ENCODE results near the gene TRDN.
"Not testable (repeated sequence)": the region's sequence is repeated elsewhere in the genome, so short reads cannot be mapped to it uniquely, and the experiment has no call there.

TRDN gene

DNA sequence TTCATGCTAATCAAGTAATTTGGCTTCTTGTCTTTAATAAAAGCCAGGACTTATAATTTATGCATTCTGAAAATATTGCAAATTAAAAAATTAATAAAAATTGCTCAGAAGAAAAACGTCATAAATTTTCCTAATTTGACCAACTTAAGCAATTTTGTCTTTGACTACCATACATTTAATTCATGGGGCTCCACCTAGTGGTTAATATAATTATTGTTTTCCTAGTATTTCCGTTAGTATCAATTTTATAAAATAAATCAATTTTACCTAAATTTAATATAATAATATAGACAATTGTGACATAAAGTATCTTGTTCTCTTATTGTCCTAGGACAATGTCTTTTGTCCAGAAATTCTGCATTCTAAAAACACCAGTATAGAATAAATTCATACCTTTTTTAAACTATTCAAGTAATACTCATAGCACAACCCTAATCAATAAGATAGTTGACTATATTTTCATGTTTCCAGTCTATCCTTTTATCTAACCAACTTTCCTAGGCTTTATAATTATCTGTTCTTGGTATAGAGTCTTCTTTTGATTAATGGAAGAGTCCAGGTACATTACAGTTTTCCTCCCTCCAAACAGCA is 319.9 kb downstream of the TRDN start:
- in situ Hi-C loops (cut with MboI; ENCODE audit: low sequenced_read_pairs) = no loop called here

DNA sequence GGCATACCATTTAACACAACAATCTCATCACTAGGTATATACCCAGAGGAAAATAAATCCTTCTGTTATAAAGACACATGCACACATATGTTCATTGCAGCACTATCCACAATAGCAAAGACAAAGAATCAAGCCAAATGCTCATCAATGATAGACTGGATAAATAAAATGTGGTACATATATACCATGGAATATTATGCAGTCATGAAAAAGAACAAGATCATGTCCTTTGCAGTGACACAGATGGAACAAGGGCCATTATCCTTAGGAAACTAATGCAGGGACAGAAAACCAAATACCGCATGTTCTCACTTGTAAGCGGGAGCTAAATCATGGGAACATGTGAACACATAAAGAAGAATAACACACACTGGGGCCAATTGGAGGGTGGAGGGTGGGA is 322.3 kb downstream of the TRDN start:
- in situ Hi-C loops (cut with MboI; ENCODE audit: low sequenced_read_pairs) = not testable (repeated sequence)

DNA sequence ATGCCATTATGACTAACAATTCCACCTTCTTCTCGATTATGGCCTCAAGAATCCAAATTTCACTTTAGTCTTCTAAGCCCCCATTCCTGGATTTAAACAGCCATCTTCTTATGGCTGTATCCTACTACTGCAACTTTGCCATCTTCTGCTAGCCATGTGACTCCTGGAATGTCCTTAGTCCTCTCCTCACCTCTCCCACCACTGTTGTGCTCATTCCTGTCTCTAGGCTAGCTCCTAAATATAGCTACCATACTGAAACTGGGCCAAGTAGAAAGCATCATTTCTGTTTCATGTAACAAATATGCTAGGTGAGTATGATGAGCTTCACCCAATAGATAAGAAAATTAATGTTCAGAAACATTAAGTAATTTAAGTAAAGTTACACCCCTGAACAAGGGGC is 327.6 kb downstream of the TRDN start:
- in situ Hi-C loops (cut with MboI; ENCODE audit: low sequenced_read_pairs) = no loop called here

DNA sequence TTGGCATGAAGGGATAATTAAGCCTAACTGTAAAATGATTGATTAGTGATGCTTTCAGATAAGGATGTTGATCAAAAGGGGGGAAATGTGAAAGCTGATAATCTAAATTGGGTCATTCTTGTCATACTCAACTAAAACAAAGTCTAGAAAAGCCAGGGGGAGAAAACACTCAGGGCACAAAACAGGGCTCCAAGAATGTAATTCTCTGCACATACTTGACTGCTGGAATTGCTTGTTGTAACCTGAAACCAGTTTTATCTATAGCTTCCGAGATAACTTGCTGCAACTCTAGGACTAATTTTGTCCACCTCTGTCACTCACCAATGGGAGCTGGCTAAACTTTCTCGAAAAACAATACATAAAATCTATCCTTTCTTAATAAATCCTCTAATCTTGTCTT is 330.4 kb downstream of the TRDN start:
- in situ Hi-C loops (cut with MboI; ENCODE audit: low sequenced_read_pairs) = no loop called here

DNA sequence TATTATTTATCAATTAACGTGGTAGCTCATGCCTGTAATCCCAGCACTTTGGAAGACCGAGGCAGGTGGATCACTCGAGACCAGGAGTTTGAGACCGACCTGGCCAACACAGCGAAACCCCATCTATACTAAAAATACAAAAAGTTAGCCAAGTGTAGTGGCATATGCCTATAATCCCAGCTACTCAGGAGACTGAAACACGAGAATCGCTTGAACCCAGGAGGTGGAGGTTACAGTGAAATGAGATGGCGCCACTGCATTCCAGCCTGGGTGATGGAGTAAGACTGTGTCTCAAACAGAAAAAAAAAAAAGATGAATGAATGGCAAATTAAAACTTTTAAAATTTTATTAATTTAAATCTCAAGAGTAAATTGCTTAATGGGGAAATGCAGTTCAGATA is 341.1 kb downstream of the TRDN start:
- in situ Hi-C loops (cut with MboI; ENCODE audit: low sequenced_read_pairs) = no loop called here

DNA sequence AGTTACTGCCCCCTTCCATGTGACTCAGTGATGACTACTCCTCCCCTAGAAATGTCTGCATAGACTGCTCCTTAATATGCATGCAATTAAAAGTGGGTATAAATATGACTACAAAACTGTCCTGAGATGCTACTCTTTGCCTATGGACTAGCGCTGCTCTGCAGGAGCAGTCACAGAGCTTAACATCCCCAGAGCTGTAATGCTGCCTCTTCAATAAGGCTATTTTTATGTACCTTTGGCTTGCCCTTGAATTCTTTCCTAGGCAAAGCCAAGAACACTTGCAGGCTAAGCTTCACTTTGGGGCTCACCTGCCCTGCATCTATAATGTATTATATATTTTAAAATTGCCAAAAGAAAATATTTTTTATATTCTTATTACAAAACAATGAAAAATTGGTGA is 341.6 kb downstream of the TRDN start:
- in situ Hi-C loops (cut with MboI; ENCODE audit: low sequenced_read_pairs) = no loop called here

DNA sequence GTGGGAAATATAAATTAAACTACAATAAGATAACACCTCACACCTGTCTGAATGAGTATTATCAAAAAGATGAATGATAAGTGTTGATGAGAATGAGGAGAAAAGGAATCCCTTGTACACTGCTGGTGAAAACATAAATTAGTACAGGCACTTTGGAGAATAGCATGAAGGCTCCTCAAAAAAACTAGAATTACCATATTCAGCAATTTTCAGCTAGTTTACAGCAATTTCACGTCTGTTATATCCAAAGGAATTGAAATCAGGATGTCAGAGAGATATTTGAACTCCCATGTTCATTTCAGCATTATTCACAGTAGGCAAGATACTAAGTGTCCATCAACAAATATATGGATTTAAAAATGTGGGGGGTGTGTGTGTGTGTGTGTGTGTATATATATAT is 348.1 kb downstream of the TRDN start:
- in situ Hi-C loops (cut with MboI; ENCODE audit: low sequenced_read_pairs) = no loop called here

DNA sequence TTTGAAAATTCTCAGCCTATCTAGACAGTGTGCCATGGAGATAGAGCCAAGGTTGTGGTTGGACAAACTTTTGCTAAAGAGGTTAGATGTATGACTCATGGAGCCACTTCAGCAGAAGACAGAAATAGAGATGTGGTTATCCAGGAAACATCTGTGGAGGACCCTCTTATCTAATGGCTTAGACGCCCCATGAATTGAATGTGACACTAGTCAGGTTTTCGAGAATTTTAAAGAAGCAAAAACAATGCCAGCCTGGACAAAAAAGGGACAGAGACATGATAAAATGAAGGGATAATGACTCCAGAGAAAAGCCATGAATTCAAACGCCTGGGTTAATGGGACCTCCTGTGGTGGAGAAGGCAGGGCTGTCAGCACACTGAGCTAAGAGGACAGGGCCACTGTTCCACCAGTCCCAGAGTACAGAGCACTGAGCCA is 360.2 kb downstream of the TRDN start:
- in situ Hi-C loops (cut with MboI; ENCODE audit: low sequenced_read_pairs) = no loop called here

DNA sequence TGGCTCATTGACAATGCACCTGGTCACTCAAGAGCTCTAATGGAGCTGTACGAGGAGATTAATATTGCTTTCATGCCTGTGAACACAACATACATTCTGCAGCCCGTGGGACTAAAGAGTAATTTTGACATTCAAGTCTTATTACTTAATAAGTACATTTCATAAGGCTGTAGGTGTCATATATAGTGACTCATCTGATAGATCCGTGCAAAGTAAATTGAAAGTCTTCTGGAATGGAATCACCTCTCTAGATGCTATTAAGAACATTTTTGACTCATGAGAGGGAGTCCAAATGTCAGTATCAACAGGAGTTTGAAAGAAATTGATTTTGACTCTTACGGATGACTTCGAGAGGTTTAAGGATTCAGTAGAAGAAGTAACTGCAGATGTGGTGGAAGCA is 372.8 kb downstream of the TRDN start:
- in situ Hi-C loops (cut with MboI; ENCODE audit: low sequenced_read_pairs) = no loop called here

DNA sequence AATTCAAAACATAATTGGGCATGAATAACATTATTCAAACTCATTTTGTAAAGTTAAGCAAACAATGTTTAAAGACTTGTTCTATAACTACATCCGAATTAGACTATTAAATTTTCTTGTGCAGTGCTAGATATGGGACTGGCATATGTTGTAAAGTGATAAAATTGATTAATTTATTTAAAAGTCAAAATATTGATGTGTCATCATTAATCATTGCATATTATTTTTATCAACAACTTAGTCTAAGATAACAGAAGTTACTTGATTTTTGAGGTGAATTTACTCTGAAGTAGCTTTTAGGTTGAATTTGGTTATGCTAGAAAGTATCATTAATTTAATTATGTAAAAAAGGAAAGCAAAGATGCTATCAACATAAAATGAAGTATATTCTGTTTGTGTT is 396.1 kb downstream of the TRDN start:
- in situ Hi-C loops (cut with MboI; ENCODE audit: low sequenced_read_pairs) = no loop called here

DNA sequence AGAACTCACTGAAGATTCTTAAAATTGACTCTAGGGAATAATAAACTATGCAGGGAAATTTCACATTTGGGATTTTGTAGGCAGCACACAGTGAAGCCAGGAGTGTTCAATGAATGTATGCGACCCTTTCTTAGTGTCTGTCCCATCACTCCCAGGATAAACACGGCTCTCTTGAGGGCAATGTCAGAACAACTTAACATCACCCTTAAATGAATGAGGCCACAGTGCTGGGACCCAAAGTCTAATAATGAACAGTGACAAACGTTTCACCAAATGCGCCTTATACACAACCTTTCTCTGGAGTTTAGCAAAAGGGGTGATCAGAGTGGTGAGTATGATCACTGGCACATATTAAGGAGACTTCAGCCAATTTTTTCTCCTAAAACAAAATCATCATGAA is 403.4 kb downstream of the TRDN start:
- in situ Hi-C loops (cut with MboI; ENCODE audit: low sequenced_read_pairs) = no loop called here

DNA sequence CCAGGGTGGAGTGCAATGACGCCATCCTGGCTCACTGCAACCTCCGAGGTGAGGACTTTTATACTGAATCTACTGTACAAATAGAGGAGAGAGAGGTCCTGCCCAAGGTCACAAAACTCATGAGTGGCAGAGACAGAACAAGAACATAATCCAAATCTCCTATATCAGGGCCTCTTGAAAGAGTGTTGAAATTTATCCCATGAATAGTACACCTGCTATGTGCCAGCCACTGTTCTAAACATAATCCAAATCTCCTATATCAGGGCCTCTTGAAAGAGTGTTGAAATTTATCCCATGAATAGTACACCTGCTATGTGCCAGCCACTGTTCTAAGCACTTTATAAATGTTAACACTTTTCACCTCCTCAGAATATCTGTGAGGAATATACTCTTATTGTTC is 409.0 kb downstream of the TRDN start:
- in situ Hi-C loops (cut with MboI; ENCODE audit: low sequenced_read_pairs) = not testable (repeated sequence)

DNA sequence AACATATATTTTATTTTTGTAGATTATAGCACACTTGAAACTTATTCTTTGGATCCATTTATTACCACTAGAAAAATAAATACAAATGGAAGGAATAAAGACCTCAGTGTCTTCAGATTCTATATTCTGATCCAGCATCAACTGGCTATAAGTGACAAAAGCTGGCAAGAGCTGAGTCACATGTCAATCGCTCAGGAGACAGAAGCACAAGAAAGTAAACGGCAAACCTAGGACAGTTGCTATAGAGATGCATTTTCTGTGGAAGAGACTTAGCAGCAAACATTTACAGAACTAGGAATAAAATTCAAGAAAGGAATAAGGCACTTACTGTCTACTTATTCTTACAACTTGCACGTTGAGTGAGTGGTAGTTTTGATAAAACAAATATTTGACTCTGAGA is 410.4 kb downstream of the TRDN start:
- in situ Hi-C loops (cut with MboI; ENCODE audit: low sequenced_read_pairs) = no loop called here

DNA sequence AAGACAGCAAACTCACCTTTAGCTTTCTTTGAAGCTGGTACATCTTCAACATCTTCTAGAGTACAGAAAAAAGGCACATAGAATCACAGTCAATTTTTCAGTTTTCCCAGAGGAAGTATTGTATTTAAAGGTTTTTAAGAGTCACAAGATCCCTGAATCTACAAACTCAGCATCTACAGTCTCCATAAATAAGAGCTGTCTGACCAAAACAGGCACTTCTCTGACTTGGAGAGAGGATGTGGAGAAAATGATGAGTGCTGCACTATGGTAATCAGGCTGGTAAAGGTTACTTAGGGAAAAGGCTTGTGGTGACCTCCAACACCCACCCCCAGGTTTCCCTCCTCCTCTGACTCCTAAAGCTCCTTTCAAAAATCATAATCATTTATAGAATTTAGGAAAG is 412.7 kb downstream of the TRDN start:
- in situ Hi-C loops (cut with MboI; ENCODE audit: low sequenced_read_pairs) = no loop called here

DNA sequence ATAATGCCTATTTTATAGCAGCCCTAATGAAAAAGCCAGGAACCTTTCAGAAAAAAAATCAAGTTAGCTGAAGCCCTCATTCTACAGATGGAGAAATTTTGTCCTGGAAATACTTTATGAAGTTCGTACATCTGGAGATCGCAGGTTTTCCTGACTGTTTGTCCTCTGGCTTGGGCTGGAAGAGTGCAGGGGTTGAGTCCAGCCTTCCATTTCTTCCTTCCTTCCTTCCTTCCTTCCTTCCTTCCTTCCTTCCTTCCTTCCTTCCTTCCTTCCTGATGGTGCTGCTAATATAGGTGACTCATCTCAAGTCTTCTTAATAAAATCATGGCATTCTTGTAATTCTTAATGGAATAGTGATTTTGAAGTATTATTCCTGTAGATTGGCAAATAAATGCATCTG is 413.3 kb downstream of the TRDN start:
- in situ Hi-C loops (cut with MboI; ENCODE audit: low sequenced_read_pairs) = no loop called here

DNA sequence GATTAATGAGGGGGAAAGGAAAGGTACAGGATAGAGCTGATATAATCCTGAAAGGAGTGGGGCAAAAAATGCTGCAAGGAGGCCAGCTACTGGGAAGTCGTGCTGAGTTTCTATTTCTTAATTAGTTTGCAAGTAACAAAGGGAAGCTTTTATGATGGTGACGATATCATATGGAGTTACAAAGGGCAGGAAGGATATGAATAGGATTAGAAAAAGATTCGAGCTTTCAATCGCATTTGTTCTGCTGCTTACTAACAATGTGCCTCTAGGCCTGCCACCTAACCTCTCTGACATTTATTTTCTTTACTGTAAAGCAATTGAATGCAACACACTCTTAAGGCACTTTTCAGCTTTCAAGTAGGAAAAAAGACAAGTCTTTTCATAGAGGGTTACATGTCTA is 421.5 kb downstream of the TRDN start:
- in situ Hi-C loops (cut with MboI; ENCODE audit: low sequenced_read_pairs) = no loop called here

DNA sequence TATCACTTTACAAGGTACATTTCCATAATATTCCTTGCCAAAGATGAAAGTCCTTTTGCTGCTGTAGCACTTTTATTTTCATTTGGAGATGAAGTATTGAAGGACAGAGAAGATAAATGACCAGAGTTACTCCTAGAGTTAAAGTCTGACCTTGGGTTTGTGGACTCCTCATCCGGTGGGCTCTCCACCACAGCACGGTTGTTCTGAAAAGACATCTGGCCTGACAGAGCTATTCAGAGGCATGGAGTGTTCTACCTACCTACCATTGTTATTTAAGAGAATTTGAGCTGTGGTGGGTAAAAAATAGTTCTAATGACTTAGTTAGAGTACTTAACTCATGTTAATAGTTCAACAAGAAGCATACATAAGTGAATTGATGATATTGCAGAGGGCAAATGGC is 422.3 kb downstream of the TRDN start:
- in situ Hi-C loops (cut with MboI; ENCODE audit: low sequenced_read_pairs) = no loop called here

DNA sequence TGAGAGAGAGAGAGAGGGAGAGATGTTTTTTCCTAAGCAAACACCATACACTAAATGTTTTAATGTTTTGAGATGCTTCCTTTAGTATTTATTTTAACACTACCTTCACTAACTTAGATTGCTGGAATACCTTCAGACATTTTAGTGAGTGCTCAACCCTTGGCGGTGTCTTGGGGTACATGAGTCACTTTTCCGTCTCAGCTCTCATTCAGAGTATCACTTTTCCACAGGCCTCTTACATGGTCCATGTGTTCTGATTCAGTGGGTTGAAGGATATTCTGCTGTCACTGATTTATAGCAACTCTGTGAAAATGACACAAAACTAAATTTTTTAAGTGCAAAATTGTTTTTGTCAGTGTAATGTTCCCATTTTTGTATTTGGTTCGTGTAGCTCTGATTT is 422.8 kb downstream of the TRDN start:
- in situ Hi-C loops (cut with MboI; ENCODE audit: low sequenced_read_pairs) = no loop called here

DNA sequence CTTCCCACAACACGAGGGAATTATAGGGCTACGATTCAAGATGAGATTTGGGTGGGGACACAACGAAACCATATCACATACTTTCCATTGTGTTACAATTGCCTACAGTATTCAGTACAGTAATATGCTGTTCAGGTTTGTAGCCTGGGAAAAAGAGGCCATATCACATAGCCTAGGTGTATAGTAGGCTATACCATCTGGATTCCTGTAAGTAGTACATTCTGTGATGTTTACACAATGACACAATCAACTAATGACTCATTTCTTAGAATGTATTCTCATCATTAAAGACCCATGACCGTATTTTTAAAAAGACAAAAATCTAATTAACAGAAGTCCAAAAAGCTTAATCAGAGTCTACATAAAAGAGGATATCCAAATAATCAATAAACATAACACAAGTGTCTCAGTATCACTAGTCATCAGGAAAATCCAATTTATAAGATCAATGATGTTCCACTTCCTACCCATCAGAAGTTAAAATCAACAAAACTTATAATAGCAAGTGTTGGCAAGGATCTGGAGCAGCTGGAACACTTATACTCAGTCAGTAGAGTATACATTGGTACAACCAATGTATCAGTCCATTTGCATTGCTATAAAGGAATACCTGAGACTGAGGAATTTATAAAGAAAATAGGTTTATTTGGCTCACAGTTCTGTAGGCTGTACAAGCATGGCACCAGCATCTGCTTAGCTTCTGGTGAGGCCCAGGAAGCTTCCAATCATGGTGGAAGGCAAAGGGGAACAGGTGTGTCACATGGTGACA is 424.8 kb downstream of the TRDN start:
- in situ Hi-C loops (cut with MboI; ENCODE audit: low sequenced_read_pairs) = no loop called here

DNA sequence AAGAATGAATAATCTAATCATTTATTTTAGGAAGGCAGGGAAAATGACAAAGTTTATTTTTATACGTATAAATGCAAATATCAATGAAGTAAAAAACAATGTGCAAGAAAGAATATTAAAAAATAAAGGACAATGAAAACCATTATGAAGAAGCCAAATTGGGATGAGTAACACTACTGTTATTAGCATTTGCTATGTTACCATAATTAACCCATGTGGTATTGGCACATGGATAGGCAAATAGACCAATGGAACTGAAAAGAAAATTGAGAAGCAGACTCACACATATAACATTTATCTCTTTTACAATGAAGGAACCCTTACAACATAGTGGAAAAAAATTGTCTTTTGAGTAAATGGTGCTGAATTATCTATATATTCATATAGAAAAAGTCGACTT is 426.1 kb downstream of the TRDN start:
- in situ Hi-C loops (cut with MboI; ENCODE audit: low sequenced_read_pairs) = no loop called here

DNA sequence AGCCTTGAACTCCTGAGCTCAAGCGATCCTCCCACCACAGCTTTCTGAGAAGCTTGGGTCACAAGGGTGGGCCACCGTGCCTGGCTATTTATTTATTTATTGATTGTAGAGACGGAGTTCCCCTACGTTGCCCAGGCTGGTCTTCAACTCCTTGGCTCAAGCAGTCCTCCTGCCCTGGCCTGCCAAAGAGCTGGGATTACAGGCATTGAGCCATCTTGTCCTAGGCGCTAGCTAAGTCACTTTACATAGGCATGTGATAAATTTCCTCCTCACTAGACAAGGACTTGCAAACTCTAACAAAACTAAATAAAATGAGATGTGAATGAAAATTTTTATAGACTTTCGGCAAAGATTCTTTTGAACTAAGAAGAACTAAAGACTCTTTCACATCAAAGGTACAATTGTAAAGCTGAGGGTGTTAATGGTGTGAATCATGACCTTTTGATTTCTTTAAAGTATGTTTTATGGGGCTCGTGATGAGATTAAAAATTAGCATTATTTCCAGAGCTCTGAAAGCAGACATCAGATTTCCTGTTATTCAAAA is 428.7 kb downstream of the TRDN start:
- in situ Hi-C loops (cut with MboI; ENCODE audit: low sequenced_read_pairs) = no loop called here

DNA sequence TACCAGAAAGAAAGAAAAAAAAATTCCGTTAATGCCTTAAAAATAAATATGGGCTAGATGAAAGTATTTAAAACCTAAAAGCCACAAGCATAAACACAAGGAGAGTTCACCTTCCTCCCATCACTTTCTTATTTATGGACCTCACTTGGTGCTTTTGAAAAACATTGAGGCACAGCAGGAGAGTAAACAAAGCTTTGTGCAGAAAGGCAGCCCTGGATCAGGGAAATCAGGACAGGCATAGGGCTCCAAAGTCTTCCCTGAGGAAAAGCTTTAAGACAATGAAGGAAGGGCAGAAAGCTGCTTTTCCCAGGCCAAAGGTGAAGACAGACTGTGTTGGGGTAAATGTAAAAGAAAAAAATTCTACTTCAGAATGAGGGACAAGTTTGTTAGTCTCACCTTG is 432.8 kb downstream of the TRDN start:
- in situ Hi-C loops (cut with MboI; ENCODE audit: low sequenced_read_pairs) = no loop called here

All from hTERT RPE-1 (cell line).